ENCODE data around the gene MDK.

The MDK gene

DNA sequence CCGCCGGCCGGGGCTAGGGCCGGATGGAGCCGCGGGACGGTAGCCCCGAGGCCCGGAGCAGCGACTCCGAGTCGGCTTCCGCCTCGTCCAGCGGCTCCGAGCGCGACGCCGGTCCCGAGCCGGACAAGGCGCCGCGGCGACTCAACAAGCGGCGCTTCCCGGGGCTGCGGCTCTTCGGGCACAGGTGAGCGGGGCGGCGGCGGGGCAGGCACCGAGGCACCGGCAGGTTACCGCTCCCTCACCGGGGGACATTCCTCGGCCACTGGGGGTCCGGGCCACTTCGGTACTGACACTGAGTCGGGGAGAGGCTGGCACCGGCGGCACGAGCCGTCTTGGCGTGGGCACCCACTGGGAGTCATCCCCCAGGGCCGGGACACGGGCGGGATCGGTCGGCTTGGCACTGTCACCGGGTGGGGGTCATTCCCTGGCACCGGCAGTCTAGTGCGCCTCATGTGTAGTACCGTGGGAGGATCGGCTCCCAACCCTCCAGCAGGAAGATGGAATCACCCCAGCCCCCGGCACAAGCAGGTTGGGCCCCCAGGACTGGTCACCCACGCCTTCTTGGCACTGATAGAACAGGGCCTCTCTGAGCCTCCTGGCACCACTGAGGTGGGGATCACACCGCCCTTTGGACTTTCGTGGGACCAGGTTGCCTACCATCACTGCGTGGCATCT, 33.7 kb upstream of the MDK start:
- H3K4me3 ChIP-seq (ENCODE audit: low read depth, low read length): peak overlapping the region; percentile 82
- TF ChIP-seq, protein P1, sequence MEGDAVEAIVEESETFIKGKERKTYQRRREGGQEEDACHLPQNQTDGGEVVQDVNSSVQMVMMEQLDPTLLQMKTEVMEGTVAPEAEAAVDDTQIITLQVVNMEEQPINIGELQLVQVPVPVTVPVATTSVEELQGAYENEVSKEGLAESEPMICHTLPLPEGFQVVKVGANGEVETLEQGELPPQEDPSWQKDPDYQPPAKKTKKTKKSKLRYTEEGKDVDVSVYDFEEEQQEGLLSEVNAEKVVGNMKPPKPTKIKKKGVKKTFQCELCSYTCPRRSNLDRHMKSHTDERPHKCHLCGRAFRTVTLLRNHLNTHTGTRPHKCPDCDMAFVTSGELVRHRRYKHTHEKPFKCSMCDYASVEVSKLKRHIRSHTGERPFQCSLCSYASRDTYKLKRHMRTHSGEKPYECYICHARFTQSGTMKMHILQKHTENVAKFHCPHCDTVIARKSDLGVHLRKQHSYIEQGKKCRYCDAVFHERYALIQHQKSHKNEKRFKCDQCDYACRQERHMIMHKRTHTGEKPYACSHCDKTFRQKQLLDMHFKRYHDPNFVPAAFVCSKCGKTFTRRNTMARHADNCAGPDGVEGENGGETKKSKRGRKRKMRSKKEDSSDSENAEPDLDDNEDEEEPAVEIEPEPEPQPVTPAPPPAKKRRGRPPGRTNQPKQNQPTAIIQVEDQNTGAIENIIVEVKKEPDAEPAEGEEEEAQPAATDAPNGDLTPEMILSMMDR (IDR thresholded peaks at IDR 0.05; ENCODE audit: low read depth, low read length): no peak
- DNase-seq (ENCODE audit: low read depth, low spot score): no peak
- in situ Hi-C loops (cut with HindIII; ENCODE audit: low sequenced_read_pairs): no loop called here

DNA sequence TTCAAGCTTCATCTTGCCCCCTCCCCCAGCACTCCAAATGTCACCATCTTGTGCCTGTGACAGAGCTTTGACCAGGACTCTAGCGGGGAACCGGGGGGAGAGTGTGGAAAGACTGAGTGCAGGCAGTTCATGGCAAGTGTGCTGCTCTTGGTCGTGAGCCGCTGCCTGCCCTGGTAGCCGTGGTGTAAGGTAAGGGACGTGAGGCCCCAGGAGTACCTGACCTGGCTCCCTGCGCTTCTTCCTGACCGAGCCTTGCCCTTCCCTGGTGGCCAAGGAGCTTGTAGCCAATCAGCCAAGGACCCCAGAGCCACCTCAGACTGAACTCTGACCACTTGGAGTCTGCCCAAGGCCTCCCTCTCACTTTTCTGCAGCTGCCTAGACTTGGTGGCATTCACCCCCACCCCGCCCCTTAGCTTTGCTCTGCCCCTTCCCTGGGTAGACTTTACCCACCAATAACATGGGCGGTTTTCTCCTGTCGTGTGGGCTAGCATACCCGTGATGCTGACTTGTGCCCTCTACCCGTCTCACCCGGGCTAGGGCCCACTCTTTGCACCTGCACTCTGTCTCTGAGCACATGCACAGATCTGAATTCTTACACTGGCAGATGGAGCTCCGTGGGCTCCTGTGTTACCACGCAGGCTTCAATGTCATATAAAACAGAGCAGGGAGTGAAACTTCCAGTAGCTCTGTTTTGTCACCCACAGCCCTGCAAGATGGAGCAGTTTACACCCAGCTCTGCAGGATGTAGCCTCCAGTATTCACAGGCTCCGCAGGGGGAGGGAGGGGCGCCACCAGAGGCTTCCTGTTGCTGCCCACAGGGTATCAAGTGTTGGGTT, 32.7 kb upstream of the MDK start:
- in situ Hi-C loops (cut with HindIII; ENCODE audit: low sequenced_read_pairs): no loop called here
- TF ChIP-seq, protein P1 (IDR thresholded peaks at IDR 0.05; ENCODE audit: low read depth, low read length): no peak
- peak overlapping the region; percentile 82 for H3K4me3 ChIP-seq (ENCODE audit: low read depth, low read length)
- DNase-seq (ENCODE audit: low read depth, low spot score): no peak

GRCh38 chr11:46350695-46351094, 30.8 kb upstream of the MDK start:
- TF ChIP-seq, protein P1 (IDR thresholded peaks at IDR 0.05; ENCODE audit: low read depth, low read length): no peak
- in situ Hi-C loops (cut with HindIII; ENCODE audit: low sequenced_read_pairs): no loop called here
- H3K4me3 ChIP-seq (ENCODE audit: low read depth, low read length): no peak overlapping the region
- DNase-seq (ENCODE audit: low read depth, low spot score): no peak

GRCh38 chr11:46351148-46351547, 30.3 kb upstream of the MDK start:
- in situ Hi-C loops (cut with HindIII; ENCODE audit: low sequenced_read_pairs): no loop called here
- no peak overlapping the region for H3K4me3 ChIP-seq (ENCODE audit: low read depth, low read length)
- TF ChIP-seq, protein P1 (IDR thresholded peaks at IDR 0.05; ENCODE audit: low read depth, low read length): no peak
- DNase-seq (ENCODE audit: low read depth, low spot score): no peak

- no peak for DNase-seq (ENCODE audit: low read depth, low spot score)
- no peak overlapping the region for H3K4me3 ChIP-seq (ENCODE audit: low read depth, low read length)
- in situ Hi-C loops (cut with HindIII; ENCODE audit: low sequenced_read_pairs): no loop called here
- TF ChIP-seq, protein P1 (IDR thresholded peaks at IDR 0.05; ENCODE audit: low read depth, low read length): no peak
Observed at GRCh38 chr11:46351606-46352005, 29.9 kb upstream of the MDK start.

DNA sequence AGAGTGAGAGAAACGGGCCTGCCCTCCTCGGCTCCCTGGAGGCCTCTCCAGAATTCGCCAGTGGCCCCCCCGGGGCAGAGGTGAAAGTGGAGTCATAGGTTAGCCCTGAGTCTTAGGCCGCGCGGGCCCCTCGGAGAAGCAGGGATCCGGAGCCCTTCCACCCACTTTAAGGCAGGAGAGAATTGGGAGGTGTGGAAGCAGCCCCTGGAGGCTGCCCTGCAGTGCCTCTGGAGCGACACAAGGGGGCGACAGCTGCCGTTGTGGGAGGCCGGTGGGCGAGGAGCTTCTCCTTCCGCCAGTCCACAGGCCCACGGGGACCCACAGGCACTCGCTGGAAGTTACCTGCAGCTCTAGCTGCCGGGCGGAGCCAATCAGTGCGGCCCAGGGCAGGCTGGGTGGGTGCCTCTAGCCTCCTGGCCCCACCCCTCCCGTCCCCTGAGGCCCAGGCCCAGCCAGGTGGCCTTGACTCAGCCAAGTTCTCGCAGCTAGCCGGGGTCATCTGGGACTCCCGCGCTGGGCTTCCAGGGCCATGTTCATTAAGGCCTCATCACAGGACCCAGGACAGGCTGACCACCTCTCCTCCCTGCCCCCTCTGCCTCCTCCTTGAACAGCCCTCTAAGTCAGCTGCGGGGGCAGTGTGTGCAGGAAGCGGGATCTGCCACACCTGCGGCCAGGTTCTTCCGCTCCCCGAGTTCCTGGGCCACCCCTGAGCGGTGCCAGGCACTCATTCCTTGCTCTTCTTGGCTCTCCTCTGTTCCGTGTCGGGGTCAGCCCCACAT, 29.2 kb upstream of the MDK start:
- in situ Hi-C loops (cut with HindIII; ENCODE audit: low sequenced_read_pairs): no loop called here
- TF ChIP-seq, protein P1 (IDR thresholded peaks at IDR 0.05; ENCODE audit: low read depth, low read length): peak; percentile 89
- no peak overlapping the region for H3K4me3 ChIP-seq (ENCODE audit: low read depth, low read length)
- no peak for DNase-seq (ENCODE audit: low read depth, low spot score)

All from astrocyte of the spinal cord (primary cell).